GM21825 (cell line): ENCODE measurements around the gene PSG3.
"Not testable (repeated sequence)": the region's sequence is repeated elsewhere in the genome, so short reads cannot be mapped to it uniquely, and the experiment has no call there.

ENCODE experiments used
- ATAC-seq: cut with Tn5 transposase; IDR thresholded peaks from one replicate; pipeline ENCODE4 v1.9.1; 2021; ENCODE audit warnings: mild to moderate bottlenecking, moderate library complexity; ENCODE audit not compliant: unreplicated experiment

The PSG3 gene

GRCh38 chr19:42740381-42740780 is at the start of gene PSG3:
Gene PSG3 (minus strand): TSS chr19:42740481. CDS start chr19:42740384, 97 bp downstream.
- ATAC-seq: not testable (repeated sequence)

- ATAC-seq: not testable (repeated sequence)
Measured at GRCh38 chr19:42788766-42789165, 48.5 kb upstream of the PSG3 start.

- not testable (repeated sequence) for ATAC-seq
Measured at GRCh38 chr19:42787766-42788165, 47.5 kb upstream of the PSG3 start.

GRCh38 chr19:42776750-42777612 is 36.7 kb upstream of the PSG3 start:
- ATAC-seq: not testable (repeated sequence)

- not testable (repeated sequence) for ATAC-seq
Measured at GRCh38 chr19:42774510-42775158, 34.4 kb upstream of the PSG3 start.

DNA sequence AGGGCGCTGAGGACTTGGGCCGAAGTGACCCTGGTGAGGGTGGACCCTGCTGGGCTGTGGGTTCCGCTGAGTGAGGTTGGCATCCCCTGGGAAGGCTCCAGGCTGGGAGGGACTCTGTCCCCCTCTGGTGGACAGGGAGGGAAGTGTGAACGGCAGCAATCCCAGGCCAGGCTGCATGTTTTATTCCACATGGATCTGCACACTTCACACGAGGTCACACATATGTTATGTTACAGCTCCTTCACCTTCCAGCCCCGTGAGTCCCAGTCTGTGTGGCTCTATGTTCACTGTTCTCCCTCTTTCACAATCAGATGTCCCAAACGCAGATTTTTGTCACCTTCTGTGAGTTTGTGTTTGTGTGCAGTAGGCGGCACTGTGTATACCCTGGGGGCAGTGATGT is 27.0 kb upstream of the PSG3 start:
- ATAC-seq: not testable (repeated sequence)

DNA sequence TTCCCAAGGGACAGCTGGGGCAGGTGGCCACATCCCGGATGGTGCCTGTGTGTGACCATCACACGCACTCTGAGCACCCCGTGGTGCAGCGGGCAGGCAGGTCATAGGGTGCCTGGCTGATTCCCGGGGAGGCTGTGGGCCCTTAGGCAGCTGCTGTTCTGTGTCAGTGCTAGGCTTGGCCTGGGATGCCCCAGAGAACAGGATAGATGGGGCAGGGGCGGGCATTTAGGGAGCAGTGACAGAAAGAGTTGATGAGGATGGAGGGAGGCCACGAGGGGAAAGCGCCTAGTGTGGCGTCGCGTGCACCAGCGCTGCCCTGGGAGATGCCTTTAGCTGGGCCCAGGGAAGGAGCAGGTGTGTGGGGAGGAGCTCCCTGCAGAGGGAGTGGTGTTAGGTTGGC is 26.6 kb upstream of the PSG3 start:
- not testable (repeated sequence) for ATAC-seq

- no peak for ATAC-seq
Measured at GRCh38 chr19:42764836-42765235, 24.6 kb upstream of the PSG3 start.

DNA sequence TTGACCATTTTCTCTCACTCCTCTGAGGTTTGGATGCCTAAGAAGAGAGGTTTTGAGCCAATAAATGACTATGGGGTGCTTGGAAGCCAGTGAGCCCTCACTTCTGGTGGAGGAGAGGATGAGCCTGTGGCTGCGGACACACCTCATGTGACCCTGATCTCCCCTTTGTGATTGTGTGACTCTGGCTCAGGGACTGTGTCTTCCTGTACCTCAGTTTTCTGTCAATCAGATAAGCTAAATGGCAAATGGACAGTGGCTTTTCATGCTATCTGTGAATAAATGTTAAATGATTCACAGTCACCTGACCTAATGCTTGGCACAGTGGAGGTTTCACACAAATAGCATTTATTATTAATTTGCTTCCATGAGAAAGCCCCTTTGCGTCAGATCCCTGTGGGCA is 22.5 kb upstream of the PSG3 start:
- no peak for ATAC-seq

DNA sequence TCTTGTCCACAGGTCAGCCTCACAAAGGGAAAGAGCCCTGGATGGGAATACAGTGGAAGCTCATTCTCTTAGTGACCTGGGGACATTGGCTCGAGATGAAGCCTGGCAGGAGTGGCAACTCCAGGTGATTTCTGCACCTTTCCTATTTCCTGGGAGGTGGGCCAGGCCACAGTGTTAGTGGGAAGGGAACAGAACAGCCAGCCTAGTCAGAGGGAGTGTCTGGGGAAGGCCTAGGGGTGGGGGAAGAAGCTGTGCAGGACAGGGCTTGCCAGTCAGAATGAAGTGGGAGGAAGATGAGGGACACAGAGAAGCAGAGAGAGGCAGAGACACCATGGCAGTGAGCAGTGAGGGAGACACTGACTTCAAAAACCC is 21.6 kb upstream of the PSG3 start:
- ATAC-seq: not testable (repeated sequence)

GRCh38 chr19:42760954-42761923 is 21.0 kb upstream of the PSG3 start:
- ATAC-seq: not testable (repeated sequence)

- ATAC-seq: not testable (repeated sequence)
Measured at GRCh38 chr19:42758667-42759066, 18.4 kb upstream of the PSG3 start.

GRCh38 chr19:42752246-42752645 is 12.0 kb upstream of the PSG3 start:
- not testable (repeated sequence) for ATAC-seq

GRCh38 chr19:42741726-42742607 is 1.7 kb upstream of the PSG3 start:
- not testable (repeated sequence) for ATAC-seq

GRCh38 chr19:42737581-42738011 is 2.7 kb downstream of the PSG3 start:
- ATAC-seq: not testable (repeated sequence)

DNA sequence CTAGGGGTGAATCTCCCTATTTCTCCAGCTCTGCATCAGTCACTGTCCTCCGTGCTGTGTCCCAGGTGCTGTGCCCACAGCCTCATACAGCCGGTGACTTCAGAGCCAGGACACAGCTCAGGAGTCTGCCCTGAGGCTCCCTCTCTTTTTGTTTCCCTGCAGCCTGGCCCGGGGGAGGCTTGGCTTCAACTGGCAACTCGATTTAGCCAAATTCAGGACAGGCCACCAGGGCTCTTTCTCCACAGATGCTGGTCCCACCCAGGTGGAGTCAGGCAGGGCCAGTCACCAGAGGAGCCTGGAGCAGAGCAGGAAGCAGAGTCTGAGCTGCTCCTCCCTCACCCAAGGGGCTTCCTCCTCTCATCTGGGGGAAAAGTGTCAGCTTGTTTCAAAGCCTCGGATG is 11.9 kb downstream of the PSG3 start:
- not testable (repeated sequence) for ATAC-seq

DNA sequence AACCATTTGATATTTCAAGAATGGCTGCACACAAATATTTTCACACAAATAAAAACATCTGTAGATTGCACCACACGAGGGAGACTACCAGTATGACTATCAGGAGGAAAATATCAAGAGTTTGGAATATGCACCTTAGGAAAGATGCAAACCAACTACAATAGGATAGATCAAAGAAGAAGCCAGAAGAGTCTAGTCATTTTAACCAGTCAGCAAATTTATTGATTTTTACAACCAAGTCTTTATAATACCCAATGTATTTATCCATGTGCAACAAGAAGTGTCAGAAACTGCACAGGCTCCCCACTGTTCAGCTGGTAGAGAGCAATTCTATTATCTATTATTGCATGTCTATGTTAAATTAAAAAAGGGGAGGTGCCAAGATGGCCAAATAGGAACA is 26.3 kb downstream of the PSG3 start:
- ATAC-seq: not testable (repeated sequence)

GRCh38 chr19:42712753-42713152 is 27.5 kb downstream of the PSG3 start:
- not testable (repeated sequence) for ATAC-seq

DNA sequence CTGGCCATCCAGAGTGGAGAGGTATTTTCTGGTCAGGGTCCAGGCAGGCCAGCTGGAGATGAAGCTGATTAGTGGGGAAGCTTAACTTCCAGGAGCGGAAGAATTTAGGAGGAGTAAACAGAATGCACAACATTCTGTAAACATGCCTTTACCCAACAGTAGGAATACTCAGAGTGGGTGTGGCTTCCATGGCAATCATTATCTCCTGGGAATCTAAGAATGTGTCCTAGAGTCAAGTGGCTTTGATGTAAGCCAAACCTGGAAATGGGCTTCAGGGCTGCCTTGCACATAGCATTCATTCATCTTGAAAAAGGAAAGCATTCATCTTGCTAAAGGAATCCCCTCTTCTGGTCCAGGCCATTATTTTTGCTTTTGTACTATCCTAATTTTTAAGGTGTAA is 29.3 kb downstream of the PSG3 start:
- ATAC-seq: not testable (repeated sequence)

- ATAC-seq: no peak
Measured at GRCh38 chr19:42697884-42698283, 42.4 kb downstream of the PSG3 start.
